ENCODE data around the gene KHK.

The KHK gene

GRCh38 chr2:27126252-27126710, 39.7 kb downstream of the KHK start:
- DNase-seq (ENCODE audit: low read depth in 2 of 3, low spot score in 2 of 3) = no peak

DNA sequence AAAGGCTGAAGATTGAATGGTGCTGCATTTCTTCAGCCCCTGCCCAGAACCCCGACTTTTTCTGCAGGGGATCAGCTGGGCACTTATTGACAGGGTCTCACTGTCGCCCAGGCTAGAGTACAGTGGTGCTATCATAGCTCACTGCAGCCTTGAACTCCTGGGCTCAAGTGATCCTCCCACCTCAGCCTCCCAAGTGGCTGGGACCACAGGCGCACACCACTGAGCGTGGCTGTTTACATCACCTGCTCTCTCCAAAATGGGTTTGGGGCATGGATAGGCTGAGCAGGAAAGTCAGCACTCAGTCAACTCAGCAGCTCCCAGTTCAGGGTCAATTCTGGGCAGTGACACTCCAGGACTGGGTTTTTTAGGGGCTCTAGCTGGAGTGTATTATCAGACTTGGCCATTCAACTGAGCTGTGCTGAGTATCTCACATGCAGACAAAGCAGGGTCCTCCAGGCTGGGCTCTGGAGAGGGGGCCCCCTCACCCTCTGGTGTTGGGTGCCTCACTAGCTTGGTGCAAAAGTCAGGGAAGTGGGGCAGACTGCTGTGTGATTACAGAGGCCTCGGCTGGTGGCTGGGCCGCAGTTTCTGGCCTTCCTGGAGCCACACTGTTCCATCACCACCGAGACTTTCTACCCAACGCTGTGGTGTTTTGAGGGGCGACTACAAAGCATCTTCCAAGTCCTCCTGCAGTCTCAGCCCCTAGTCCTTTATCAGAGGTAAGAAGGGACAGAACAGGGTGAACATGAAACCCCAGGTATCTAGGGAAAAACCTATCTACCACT, 41.5 kb downstream of the KHK start:
- no peak for DNase-seq (ENCODE audit: low read depth in 2 of 3, low spot score in 2 of 3)

DNA sequence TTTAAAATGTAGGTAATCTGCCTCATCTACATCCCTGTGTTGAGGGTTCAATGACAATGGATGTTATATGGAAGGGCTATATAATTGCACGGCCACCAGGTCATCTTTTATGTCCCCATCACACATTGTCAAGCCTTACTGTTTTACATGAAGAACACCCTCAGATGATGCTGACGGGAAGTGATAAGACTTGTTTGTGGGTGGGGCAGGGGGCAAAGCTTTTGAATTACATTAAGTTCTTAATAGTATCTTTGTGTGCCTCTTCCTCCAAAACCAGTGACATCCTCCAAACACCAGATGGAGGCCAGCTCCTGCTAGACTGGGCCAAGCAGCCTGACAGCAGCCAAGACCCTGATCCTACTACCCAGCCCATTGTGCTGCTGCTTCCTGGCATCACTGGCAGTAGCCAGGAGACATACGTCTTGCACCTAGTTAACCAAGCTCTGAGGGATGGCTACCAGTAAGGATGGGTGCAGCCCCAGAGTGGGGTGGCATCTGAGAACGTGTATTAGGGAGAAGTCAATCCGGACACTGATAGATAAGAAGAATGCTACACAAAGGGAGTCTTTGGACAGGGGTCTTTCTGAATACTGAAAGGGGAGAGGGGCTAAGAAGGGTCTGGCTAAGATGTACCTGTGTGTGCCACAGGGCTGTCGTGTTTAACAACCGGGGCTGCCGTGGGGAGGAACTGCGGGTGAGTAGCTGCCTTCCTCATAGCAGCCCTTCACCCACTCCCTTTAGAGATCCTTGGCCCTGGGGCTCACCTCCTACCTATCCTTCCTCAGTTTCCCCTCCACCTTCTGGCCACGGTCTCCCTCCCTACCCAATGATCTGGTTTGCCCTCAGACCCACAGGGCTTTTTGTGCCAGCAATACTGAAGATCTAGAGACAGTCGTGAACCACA, 42.3 kb downstream of the KHK start:
- DNase-seq (ENCODE audit: low read depth in 2 of 3, low spot score in 2 of 3) = no peak

- no peak for DNase-seq (ENCODE audit: low read depth in 2 of 3, low spot score in 2 of 3)
Observed at GRCh38 chr2:27130396-27130795, 43.8 kb downstream of the KHK start.

DNA sequence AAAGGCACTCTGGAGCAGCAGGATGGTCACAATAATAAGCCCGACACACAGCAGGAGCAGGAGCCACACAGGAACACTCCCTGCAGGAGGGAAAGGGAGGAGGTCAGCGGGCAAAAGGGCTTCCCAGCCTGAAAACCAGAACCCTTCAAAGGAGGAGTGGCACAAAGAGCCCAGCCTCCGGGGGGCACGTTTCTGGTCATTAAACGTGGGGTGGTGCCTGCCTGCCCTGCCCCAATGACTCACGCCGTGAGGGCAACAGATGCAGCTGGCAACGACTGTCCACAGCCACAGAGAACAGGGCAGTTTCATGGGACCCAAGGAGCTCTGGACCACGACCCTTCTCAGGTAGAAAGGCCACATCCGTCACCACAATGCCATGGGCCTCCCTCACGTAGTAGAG, 44.9 kb downstream of the KHK start:
- no peak for DNase-seq (ENCODE audit: low read depth in 2 of 3, low spot score in 2 of 3)

- DNase-seq (ENCODE audit: low read depth in 2 of 3, low spot score in 2 of 3) = no peak
Observed at GRCh38 chr2:27133195-27133875, 46.8 kb downstream of the KHK start.

DNA sequence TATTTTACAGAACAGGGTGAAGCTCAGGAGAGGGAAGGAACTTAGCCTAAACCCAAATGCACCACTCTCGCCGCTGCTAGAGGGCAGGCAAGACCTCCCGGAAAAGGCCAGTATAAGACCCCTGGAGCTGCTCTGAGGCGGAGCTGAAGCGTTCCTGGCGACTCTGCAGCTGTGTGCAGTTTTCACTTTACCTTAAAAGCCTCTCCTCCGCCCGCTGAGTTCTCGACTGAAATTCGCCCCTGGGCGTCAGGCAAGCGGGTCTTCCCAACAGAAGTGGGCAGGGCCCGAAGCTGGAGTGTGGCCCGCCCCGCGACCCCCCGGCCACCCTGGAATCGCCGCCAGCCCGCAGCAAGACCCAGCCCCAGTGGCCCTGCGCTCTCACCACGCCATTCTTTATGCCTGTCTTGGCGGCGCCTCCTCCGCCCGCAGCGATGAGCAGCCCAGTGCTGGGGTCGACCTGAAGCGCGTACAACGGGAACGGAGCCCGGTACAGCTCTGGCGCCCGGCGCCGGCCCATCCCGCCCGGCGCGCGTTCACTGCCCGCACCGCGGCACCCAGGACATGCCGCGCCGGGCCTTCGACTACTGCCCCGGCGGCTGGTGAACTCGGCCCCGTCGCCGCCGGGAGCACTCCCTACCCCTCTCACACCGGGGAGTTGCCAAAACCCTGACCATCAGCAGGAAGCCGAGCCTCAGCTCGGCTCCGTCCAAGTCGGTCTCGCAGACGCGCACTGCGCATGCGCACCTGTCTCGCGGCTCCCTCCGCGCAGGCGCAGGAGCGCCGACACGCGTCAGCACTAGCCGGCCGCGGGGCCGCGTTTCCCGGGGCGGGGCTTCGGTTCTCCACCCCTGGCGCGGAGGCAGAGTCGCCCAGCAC, 47.6 kb downstream of the KHK start, which contains the start of gene PREB:
Gene PREB, minus strand, starts transcription at position 732 of the 876 bp plus-strand sequence. Its CDS starts 215 bp downstream, at position 517.
- DNase-seq (ENCODE audit: low read depth in 2 of 3, low spot score in 2 of 3) = peak; percentile 96 to 99 (median 98)

DNA sequence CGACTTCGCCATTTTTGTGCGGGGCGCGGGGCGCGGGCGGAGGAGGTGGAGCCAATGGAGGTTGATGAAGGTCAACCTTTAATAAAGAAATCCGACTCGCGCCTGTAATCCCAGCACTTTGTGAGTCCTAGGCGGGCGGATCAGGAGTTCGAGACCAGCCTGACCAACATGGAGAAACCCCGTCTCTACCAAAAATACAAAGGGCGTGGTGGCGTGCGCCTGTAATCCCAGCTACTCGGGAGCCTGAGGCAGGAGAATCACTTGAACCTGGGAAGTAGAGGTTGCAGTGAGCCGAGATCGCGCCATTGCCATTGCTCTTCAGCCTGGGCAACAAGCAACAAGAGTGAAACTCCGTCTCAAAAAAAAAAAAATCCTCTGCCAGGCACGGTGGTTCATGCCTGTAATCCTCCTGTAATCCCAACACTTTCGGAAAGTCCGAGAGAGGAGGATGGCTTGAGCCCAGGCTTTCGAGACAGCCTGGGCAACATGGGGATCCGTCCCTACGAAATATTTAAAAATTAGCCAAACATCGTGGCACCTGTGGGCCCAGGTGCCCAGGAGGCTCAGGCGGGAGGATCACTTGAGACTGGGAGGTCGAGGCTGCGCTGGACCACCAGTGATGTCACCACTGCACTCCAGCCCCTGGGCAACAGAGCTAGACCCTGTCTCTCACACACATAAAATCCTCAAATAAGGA, 48.4 kb downstream of the KHK start:
- DNase-seq (ENCODE audit: low read depth in 2 of 3, low spot score in 2 of 3) = no peak

- no peak for DNase-seq (ENCODE audit: low read depth in 2 of 3, low spot score in 2 of 3)
Observed at GRCh38 chr2:27135478-27135955, 48.9 kb downstream of the KHK start.

DNA sequence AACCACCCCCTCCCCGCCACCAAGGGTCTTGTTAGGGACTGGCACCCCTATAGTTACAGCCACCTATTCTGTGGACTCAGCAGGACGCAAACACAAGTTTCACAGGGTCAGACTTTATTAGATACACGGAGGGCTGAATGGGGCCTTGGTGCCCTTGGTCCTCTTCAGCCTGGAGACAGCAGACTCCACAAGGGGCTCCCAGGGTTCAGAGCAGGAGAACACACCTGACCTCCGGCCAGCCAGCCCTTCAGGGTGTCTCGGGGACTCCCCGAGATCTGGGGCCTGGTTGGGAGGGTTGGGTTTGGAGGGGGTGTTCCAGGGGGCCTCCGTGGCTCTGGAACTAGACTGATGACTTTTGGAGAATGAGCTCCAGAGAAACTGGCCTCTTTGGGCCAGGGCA, 50.2 kb downstream of the KHK start:
- no peak for DNase-seq (ENCODE audit: low read depth in 2 of 3, low spot score in 2 of 3)

GRCh38 chr2:27137322-27137935, 50.9 kb downstream of the KHK start:
- no peak for DNase-seq (ENCODE audit: low read depth in 2 of 3, low spot score in 2 of 3)

GRCh38 chr2:27138111-27138510, 51.5 kb downstream of the KHK start:
- DNase-seq (ENCODE audit: low read depth in 2 of 3, low spot score in 2 of 3) = no peak

GRCh38 chr2:27139310-27139709, 52.7 kb downstream of the KHK start, which contains the start of gene PRR30:
PRR30 (minus strand) TSS chr2:27139410; CDS start chr2:27138329, 1,081 bp downstream.
- DNase-seq (ENCODE audit: low read depth in 2 of 3, low spot score in 2 of 3) = no peak

GRCh38 chr2:27143285-27143684, 56.7 kb downstream of the KHK start:
- DNase-seq (ENCODE audit: low read depth in 2 of 3, low spot score in 2 of 3) = no peak

- no peak for DNase-seq (ENCODE audit: low read depth in 2 of 3, low spot score in 2 of 3)
Observed at GRCh38 chr2:27145682-27146081, 59.1 kb downstream of the KHK start.

GRCh38 chr2:27147935-27148334, 61.4 kb downstream of the KHK start:
- no peak for DNase-seq (ENCODE audit: low read depth in 2 of 3, low spot score in 2 of 3)

DNA sequence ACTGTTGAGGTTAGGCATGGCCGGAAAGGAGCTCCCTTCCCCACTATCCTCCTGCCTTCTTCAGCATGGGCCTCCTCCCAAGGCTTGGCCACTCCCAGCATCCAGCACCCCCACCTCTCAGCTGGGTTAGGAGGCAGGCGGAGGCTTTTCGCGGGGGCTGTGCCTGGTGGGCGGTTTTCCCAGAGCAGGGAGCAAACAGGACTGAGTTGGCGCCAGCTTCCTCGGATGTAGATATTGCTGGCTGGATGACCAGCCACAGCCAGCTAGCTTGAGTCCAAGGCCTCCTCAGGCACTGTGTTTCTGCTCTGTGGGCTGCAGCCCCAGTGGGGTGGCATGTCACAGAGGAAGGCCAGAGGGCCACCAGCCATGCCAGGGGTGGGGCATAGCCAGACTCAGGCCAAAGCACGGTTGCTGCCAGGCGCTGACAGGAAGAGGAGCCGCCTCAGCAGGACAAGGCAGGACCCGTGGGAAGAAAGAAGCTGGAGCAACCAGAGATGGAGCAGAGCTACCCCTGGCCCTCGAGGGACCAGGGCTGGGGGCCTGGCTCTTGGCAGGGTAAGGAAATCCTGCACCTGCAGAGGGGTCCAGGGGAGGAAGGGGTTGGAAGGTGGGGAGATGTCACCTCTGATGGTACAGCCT, 62.3 kb downstream of the KHK start, which contains the start of gene TCF23:
Gene TCF23, plus strand, starts transcription at position 204 of the 639 bp plus-strand sequence. Its CDS starts 130 bp downstream, at position 334.
- no peak for DNase-seq (ENCODE audit: low read depth in 2 of 3, low spot score in 2 of 3)

GRCh38 chr2:27149570-27150405, 63.2 kb downstream of the KHK start:
- no peak for DNase-seq (ENCODE audit: low read depth in 2 of 3, low spot score in 2 of 3)
